Measurements from ENCODE around the gene TTC8.

The TTC8 gene

GRCh38 chr14:88821888-88822287 is 2.6 kb upstream of the TTC8 start:
- H3K36me3 ChIP-seq (ENCODE audit: control insufficient read depth, insufficient read depth, low read length), result no peaks in the 10 kb centered on the region
- no peak overlapping the region for H3K27ac ChIP-seq (ENCODE audit: low read length)
- no peaks in the 10 kb centered on the region for H3K4me1 ChIP-seq (ENCODE audit: control insufficient read depth, insufficient read depth, low read length)
- no peak overlapping the region for H3K4me3 ChIP-seq (ENCODE audit: low read length)
- DNase-seq (ENCODE audit: low read depth, low spot score), result no peak
- no peaks in the 10 kb centered on the region for H3K9me3 ChIP-seq (ENCODE audit: control insufficient read depth, insufficient read depth, low read length)
- WGBS (ENCODE audit: insufficient coverage, insufficient read length), result no CpG with 5 or more reads among the region's 2 CpGs
- H3K27me3 ChIP-seq (ENCODE audit: control insufficient read depth, insufficient read depth, low read length), result no peaks in the 10 kb centered on the region

- Histone ChIP-seq H3K36me3 (ENCODE audit: control insufficient read depth, insufficient read depth, low read length) (no peaks in the 10 kb centered on the region), H3K4me3 (ENCODE audit: low read length) (peak overlapping the region; percentile 52; the same call in 1 of the 2 replicates), H3K9me3 (ENCODE audit: control insufficient read depth, insufficient read depth, low read length) (no peaks in the 10 kb centered on the region), H3K4me1 (ENCODE audit: control insufficient read depth, insufficient read depth, low read length) (no peaks in the 10 kb centered on the region), H3K27ac (ENCODE audit: low read length) (no peak overlapping the region), H3K27me3 (ENCODE audit: control insufficient read depth, insufficient read depth, low read length) (no peaks in the 10 kb centered on the region)
- no CpG with 5 or more reads among the region's 9 CpGs for WGBS (ENCODE audit: insufficient coverage, insufficient read length)
- no peak for DNase-seq (ENCODE audit: low read depth, low spot score)
Observed at GRCh38 chr14:88823968-88824313, 510 bp upstream of the TTC8 start.

GRCh38 chr14:88825078-88825458 is 617 bp downstream of the TTC8 start:
- no CpG with 5 or more reads among the region's 5 CpGs for WGBS (ENCODE audit: insufficient coverage, insufficient read length)
- H3K27ac ChIP-seq (ENCODE audit: low read length), result no peak overlapping the region
- H3K36me3 ChIP-seq (ENCODE audit: control insufficient read depth, insufficient read depth, low read length), result no peaks in the 10 kb centered on the region
- H3K4me1 ChIP-seq (ENCODE audit: control insufficient read depth, insufficient read depth, low read length), result no peaks in the 10 kb centered on the region
- H3K27me3 ChIP-seq (ENCODE audit: control insufficient read depth, insufficient read depth, low read length), result no peaks in the 10 kb centered on the region
- DNase-seq (ENCODE audit: low read depth, low spot score), result no peak
- no peaks in the 10 kb centered on the region for H3K9me3 ChIP-seq (ENCODE audit: control insufficient read depth, insufficient read depth, low read length)
- H3K4me3 ChIP-seq (ENCODE audit: low read length), result peak overlapping the region; percentile 85

- no peak overlapping the region for H3K27ac ChIP-seq (ENCODE audit: low read length)
- no peak overlapping the region; the same call in 1 of the 2 replicates for H3K4me3 ChIP-seq (ENCODE audit: low read length)
- no peaks in the 10 kb centered on the region for H3K4me1 ChIP-seq (ENCODE audit: control insufficient read depth, insufficient read depth, low read length)
- H3K9me3 ChIP-seq (ENCODE audit: control insufficient read depth, insufficient read depth, low read length), result no peaks in the 10 kb centered on the region
- no peak for DNase-seq (ENCODE audit: low read depth, low spot score)
- no peaks in the 10 kb centered on the region for H3K36me3 ChIP-seq (ENCODE audit: control insufficient read depth, insufficient read depth, low read length)
- WGBS (ENCODE audit: insufficient coverage, insufficient read length), result 100% methylated on average over 3 of the region's 9 CpGs
- no peaks in the 10 kb centered on the region for H3K27me3 ChIP-seq (ENCODE audit: control insufficient read depth, insufficient read depth, low read length)
Observed at GRCh38 chr14:88825503-88825902, 1.1 kb downstream of the TTC8 start.

GRCh38 chr14:88829188-88829587 is 4.7 kb downstream of the TTC8 start:
- no peaks in the 10 kb centered on the region for H3K27me3 ChIP-seq (ENCODE audit: control insufficient read depth, insufficient read depth, low read length)
- H3K4me3 ChIP-seq (ENCODE audit: low read length), result no peak overlapping the region
- H3K36me3 ChIP-seq (ENCODE audit: control insufficient read depth, insufficient read depth, low read length), result no peaks in the 10 kb centered on the region
- no peak for DNase-seq (ENCODE audit: low read depth, low spot score)
- no peaks in the 10 kb centered on the region for H3K9me3 ChIP-seq (ENCODE audit: control insufficient read depth, insufficient read depth, low read length)
- H3K4me1 ChIP-seq (ENCODE audit: control insufficient read depth, insufficient read depth, low read length), result no peaks in the 10 kb centered on the region
- H3K27ac ChIP-seq (ENCODE audit: low read length), result no peak overlapping the region
- no CpG with 5 or more reads among the region's 3 CpGs for WGBS (ENCODE audit: insufficient coverage, insufficient read length)

GRCh38 chr14:88829685-88830302 is 5.3 kb downstream of the TTC8 start:
- H3K27me3 ChIP-seq (ENCODE audit: control insufficient read depth, insufficient read depth, low read length), result no peaks in the 10 kb centered on the region
- H3K9me3 ChIP-seq (ENCODE audit: control insufficient read depth, insufficient read depth, low read length), result no peaks in the 10 kb centered on the region
- H3K27ac ChIP-seq (ENCODE audit: low read length), result no peak overlapping the region
- H3K36me3 ChIP-seq (ENCODE audit: control insufficient read depth, insufficient read depth, low read length), result no peaks in the 10 kb centered on the region
- WGBS (ENCODE audit: insufficient coverage, insufficient read length), result 100% methylated on average over 1 of the region's 4 CpGs
- H3K4me1 ChIP-seq (ENCODE audit: control insufficient read depth, insufficient read depth, low read length), result no peaks in the 10 kb centered on the region
- no peak overlapping the region for H3K4me3 ChIP-seq (ENCODE audit: low read length)
- DNase-seq (ENCODE audit: low read depth, low spot score), result no peak

GRCh38 chr14:88831284-88831683 is 6.8 kb downstream of the TTC8 start:
- no peak overlapping the region for H3K27ac ChIP-seq (ENCODE audit: low read length)
- H3K4me1 ChIP-seq (ENCODE audit: control insufficient read depth, insufficient read depth, low read length), result no peaks in the 10 kb centered on the region
- DNase-seq (ENCODE audit: low read depth, low spot score), result no peak

GRCh38 chr14:88834883-88835431 is 10.5 kb downstream of the TTC8 start:
- H3K36me3 ChIP-seq (ENCODE audit: control insufficient read depth, insufficient read depth, low read length), result no peaks in the 10 kb centered on the region
- H3K4me3 ChIP-seq (ENCODE audit: low read length), result no peak overlapping the region
- no peak for DNase-seq (ENCODE audit: low read depth, low spot score)
- no peaks in the 10 kb centered on the region for H3K27me3 ChIP-seq (ENCODE audit: control insufficient read depth, insufficient read depth, low read length)
- H3K27ac ChIP-seq (ENCODE audit: low read length), result no peak overlapping the region
- no peaks in the 10 kb centered on the region for H3K9me3 ChIP-seq (ENCODE audit: control insufficient read depth, insufficient read depth, low read length)
- H3K4me1 ChIP-seq (ENCODE audit: control insufficient read depth, insufficient read depth, low read length), result no peaks in the 10 kb centered on the region

More at GRCh38 chr14:88831284-88831683, 6.8 kb downstream of the TTC8 start:
- Histone ChIP-seq H3K27me3 (ENCODE audit: control insufficient read depth, insufficient read depth, low read length) (no peaks in the 10 kb centered on the region), H3K4me3 (ENCODE audit: low read length) (no peak overlapping the region), H3K36me3 (ENCODE audit: control insufficient read depth, insufficient read depth, low read length) (no peaks in the 10 kb centered on the region), H3K9me3 (ENCODE audit: control insufficient read depth, insufficient read depth, low read length) (no peaks in the 10 kb centered on the region)

GRCh38 chr14:88835661-88836060 is 11.2 kb downstream of the TTC8 start:
- no peaks in the 10 kb centered on the region for H3K27me3 ChIP-seq (ENCODE audit: control insufficient read depth, insufficient read depth, low read length)
- no peaks in the 10 kb centered on the region for H3K9me3 ChIP-seq (ENCODE audit: control insufficient read depth, insufficient read depth, low read length)
- no peaks in the 10 kb centered on the region for H3K4me1 ChIP-seq (ENCODE audit: control insufficient read depth, insufficient read depth, low read length)
- no peak for DNase-seq (ENCODE audit: low read depth, low spot score)
- H3K4me3 ChIP-seq (ENCODE audit: low read length), result no peak overlapping the region
- no peak overlapping the region for H3K27ac ChIP-seq (ENCODE audit: low read length)
- no peaks in the 10 kb centered on the region for H3K36me3 ChIP-seq (ENCODE audit: control insufficient read depth, insufficient read depth, low read length)

GRCh38 chr14:88837495-88837894 is 13.0 kb downstream of the TTC8 start:
- Histone ChIP-seq H3K4me3 (ENCODE audit: low read length) (no peak overlapping the region), H3K36me3 (ENCODE audit: control insufficient read depth, insufficient read depth, low read length) (no peaks in the 10 kb centered on the region), H3K9me3 (ENCODE audit: control insufficient read depth, insufficient read depth, low read length) (no peaks in the 10 kb centered on the region), H3K4me1 (ENCODE audit: control insufficient read depth, insufficient read depth, low read length) (no peaks in the 10 kb centered on the region), H3K27ac (ENCODE audit: low read length) (no peak overlapping the region), H3K27me3 (ENCODE audit: control insufficient read depth, insufficient read depth, low read length) (no peaks in the 10 kb centered on the region)
- no peak for DNase-seq (ENCODE audit: low read depth, low spot score)
- WGBS (ENCODE audit: insufficient coverage, insufficient read length), result no CpG with 5 or more reads among the region's 1 CpG

GRCh38 chr14:88838015-88838414 is 13.6 kb downstream of the TTC8 start:
- H3K27me3 ChIP-seq (ENCODE audit: control insufficient read depth, insufficient read depth, low read length), result no peaks in the 10 kb centered on the region
- no CpG with 5 or more reads among the region's 3 CpGs for WGBS (ENCODE audit: insufficient coverage, insufficient read length)
- no peak overlapping the region for H3K27ac ChIP-seq (ENCODE audit: low read length)
- H3K9me3 ChIP-seq (ENCODE audit: control insufficient read depth, insufficient read depth, low read length), result no peaks in the 10 kb centered on the region
- no peaks in the 10 kb centered on the region for H3K4me1 ChIP-seq (ENCODE audit: control insufficient read depth, insufficient read depth, low read length)
- H3K36me3 ChIP-seq (ENCODE audit: control insufficient read depth, insufficient read depth, low read length), result no peaks in the 10 kb centered on the region
- DNase-seq (ENCODE audit: low read depth, low spot score), result no peak
- H3K4me3 ChIP-seq (ENCODE audit: low read length), result no peak overlapping the region

All from iPS DF 6.9 (cell line).